B cell (primary cell): ENCODE results near the gene USH2A. TPM values are rescaled to one million over a fixed set of nuclear protein-coding genes. Genes with fewer than 3 reads are reported as not detected.

Experiments used
- ATAC-seq: fragments of 200-7000 bp; cut with Tn5 transposase; one replicate; pipeline ENCODE4 v1.10.0; 2021; ENCODE audit warnings: low read depth, mild to moderate bottlenecking, moderate number of reproducible peaks, moderate library complexity
- CTCF ChIA-PET: fragments of 350-600 bp; sonication (Branson Sonifier 250); formaldehyde crosslinking; loops from one replicate; lab custom pipeline; 2021; ENCODE audit warnings: antibody characterized with exemption, inconsistent platforms; lab: Charles Lee
- POLR2A ChIA-PET: fragments of 350-600 bp; sonication (Branson Sonifier 250); formaldehyde crosslinking; loops from one replicate; lab custom pipeline; 2021; ENCODE audit warnings: antibody characterized with exemption; lab: Charles Lee
- DNase-seq: peaks from one replicate; pipeline ENCODE4 v3.0.0; 2013
- H2AFZ ChIP-seq: 2 replicates; pipeline ENCODE4 v1.6.1; 2012; ENCODE audit warnings: mild to moderate bottlenecking, low read depth, low read length; ENCODE audit not compliant: insufficient read depth, poor library complexity, severe bottlenecking
- H3K27ac ChIP-seq, 2 donors: 1 replicate in 1 of 2; 2 replicates in 1 of 2; pipeline ENCODE4 v1.5.1; 2012 to 2013; ENCODE audit warnings: low read length in 2 of 2, mild to moderate bottlenecking in 2 of 2, moderate library complexity in 1 of 2
- H3K27me3 ChIP-seq, 4 experiments: fragments of 200-600 bp in 1 of 4; sonication (generic) in 1 of 4; replicated peaks in 1 of 4; 1 replicate in 2 of 4; 2 replicates in 2 of 4; pipeline versions ENCODE4 v1.6.1 to v1.7.0; 2013 to 2016; ENCODE audit warnings: low read length in 3 of 4, mild to moderate bottlenecking in 2 of 4, mixed read lengths in 1 of 4, moderate library complexity in 1 of 4; ENCODE audit not compliant: insufficient read depth in 4 of 4, control insufficient read depth in 3 of 4; ENCODE audit errors: control extremely low read depth in 1 of 4
- H3K36me3 ChIP-seq, 2 experiments: replicated peaks in 1 of 2; 1 replicate in 1 of 2; 2 replicates in 1 of 2; pipeline versions ENCODE4 v1.6.1 to v1.7.1; 2013; ENCODE audit warnings: low read length in 1 of 2; ENCODE audit not compliant: insufficient read depth in 2 of 2, control insufficient read depth in 1 of 2; ENCODE audit errors: control extremely low read depth in 1 of 2, extremely low read depth in 1 of 2
- H3K4me1 ChIP-seq, 2 donors: fragments of 200-600 bp in 1 of 2; sonication (generic) in 1 of 2; 1 replicate in 1 of 2; 2 replicates in 1 of 2; pipeline versions ENCODE4 v1.5.1 to v1.6.1; 2013 to 2017; ENCODE audit warnings: low read length in 2 of 2; ENCODE audit not compliant: control insufficient read depth in 2 of 2, insufficient read depth in 2 of 2
- H3K4me2 ChIP-seq: replicated peaks from 2 replicates; pipeline ENCODE3; 2012; ENCODE audit warnings: mild to moderate bottlenecking, low read depth, low read length; ENCODE audit not compliant: poor library complexity, severe bottlenecking
- H3K4me3 ChIP-seq, 5 experiments: fragments of 200-600 bp in 1 of 5; sonication (generic) in 1 of 5; 1 replicate in 3 of 5; 2 replicates in 2 of 5; pipeline versions ENCODE4 v1.5.1 to v1.7.0; 2011 to 2016; ENCODE audit warnings: low read length in 4 of 5, mild to moderate bottlenecking in 4 of 5, low read depth in 2 of 5, control low read depth in 1 of 5, moderate library complexity in 1 of 5; ENCODE audit not compliant: insufficient read depth in 1 of 5; ENCODE audit errors: control extremely low read depth in 1 of 5, extremely low read depth in 1 of 5
- H3K79me2 ChIP-seq: fragments of 200-600 bp; sonication (generic); one replicate; pipeline ENCODE4 v1.6.0; 2016; ENCODE audit warnings: low read length; ENCODE audit not compliant: control insufficient read depth, insufficient read depth
- H3K9ac ChIP-seq: fragments of 200-600 bp; sonication (generic); 2 replicates; pipeline ENCODE4 v1.6.1; 2017; ENCODE audit warnings: mild to moderate bottlenecking, low read length, moderate library complexity
- H3K9me3 ChIP-seq, 3 donors: one replicate each; pipeline versions ENCODE4 v1.6.1 to v1.7.1; 2013; ENCODE audit warnings: low read length in 2 of 3; ENCODE audit not compliant: control insufficient read depth in 2 of 3, insufficient read depth in 1 of 3; ENCODE audit errors: control extremely low read depth in 1 of 3
- H4K20me1 ChIP-seq: 2 replicates; pipeline ENCODE4 v1.6.0; 2012; ENCODE audit warnings: mild to moderate bottlenecking, low read length; ENCODE audit not compliant: insufficient read depth, control insufficient read depth, poor library complexity, severe bottlenecking
- H3K27ac Mint-ChIP-seq: one replicate; pipeline ENCODE4 v1.8.0; 2021; ENCODE audit warnings: mixed read lengths
- H3K27me3 Mint-ChIP-seq: one replicate; pipeline ENCODE4 v1.8.0; 2021; ENCODE audit warnings: mixed read lengths
- H3K4me1 Mint-ChIP-seq: one replicate; pipeline ENCODE4 v1.8.0; 2021; ENCODE audit warnings: mixed read lengths
- H3K4me3 Mint-ChIP-seq: one replicate; pipeline ENCODE4 v1.8.0; 2021; ENCODE audit warnings: mixed read lengths
- H3K9me3 Mint-ChIP-seq: one replicate; pipeline ENCODE4 v1.8.0; 2022; ENCODE audit warnings: mixed read lengths; ENCODE audit not compliant: insufficient read depth
- EZH2 ChIP-seq: IDR thresholded peaks from 2 replicates; pipeline ENCODE4 v1.6.1; 2012; ENCODE audit warnings: borderline replicate concordance, low read depth, mild to moderate bottlenecking, moderate library complexity, low read length; ENCODE audit not compliant: insufficient read depth, poor library complexity, severe bottlenecking
- WGBS: methylation state at CpG from one replicate; pipeline ENCODE4 v1.1.5; 2013; ENCODE audit warnings: missing lambda C conversion rate; ENCODE audit not compliant: insufficient coverage; 5-methylcytosine and 5-hydroxymethylcytosine counted together
- intact Hi-C: fragments of 100-400 bp; cut with micrococcal nuclease; formaldehyde crosslinking; loops from one replicate; pipeline ENCODE4 v1.10.0; 2022
- polyA plus RNA-seq: library from polyadenylated mRNA; depleted of rRNA; stranded (reverse); fragments of >200 nt; gene quantifications from 2 replicates; pipeline ENCODE4 v1.2.3, GENCODE V29; 2012
- total RNA-seq, 2 donors: library from RNA; stranded (reverse); fragments of 120-200 nt in 1 of 2; gene quantifications; 1 replicate in 1 of 2; 2 replicates in 1 of 2; pipeline versions ENCODE4 v1.2.3 to v1.2.4, GENCODE V29; 2013 to 2022
- TF ChIP-seq, protein P1 (sequence below): fragments of 200-600 bp; IDR thresholded peaks from one replicate; pipeline ENCODE4 v1.8.0; 2022; ENCODE audit warnings: antibody characterized with exemption, mild to moderate bottlenecking

Gene USH2A
- total and polyA plus RNA-seq, 2 donors (not counting 1 experiment from before 2014, with no cell fraction given), result 0.01 TPM; not detected in 1

DNA sequence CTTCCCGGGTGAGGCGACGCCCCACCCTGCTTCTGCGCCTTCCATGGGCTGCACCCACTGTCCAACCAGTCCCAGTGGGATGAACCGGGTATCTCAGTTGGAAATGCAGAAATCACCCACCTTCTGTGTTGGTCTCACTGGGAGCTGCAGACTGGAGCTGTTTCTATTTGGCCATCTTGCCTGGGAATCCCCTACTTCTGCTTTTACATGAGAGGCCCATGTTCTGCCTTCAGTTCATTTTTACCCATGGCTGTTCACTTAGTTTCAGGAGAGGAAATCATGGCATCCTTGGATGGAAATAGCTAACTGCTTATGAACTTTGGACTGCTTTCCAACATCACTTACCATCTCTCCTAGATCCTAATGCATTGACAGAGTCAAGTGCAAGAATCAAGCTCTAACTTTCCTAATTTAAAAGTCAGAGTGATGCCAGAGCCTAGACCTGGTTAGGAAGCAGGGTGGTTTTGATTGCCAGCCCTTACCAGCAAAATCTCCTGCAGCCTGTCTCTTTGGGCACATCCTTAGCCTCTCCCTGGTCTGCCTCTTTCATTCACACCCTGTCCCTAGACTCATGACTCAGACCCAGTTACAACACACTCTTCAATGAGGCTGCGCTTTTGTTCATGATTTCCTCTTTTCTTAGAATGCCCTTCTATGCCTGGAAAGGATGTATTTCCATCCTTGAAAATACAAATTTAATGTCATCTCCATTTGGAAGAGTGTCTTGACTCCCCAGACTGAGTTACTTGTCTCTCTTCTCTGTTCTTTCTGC, 719.0 kb downstream of the USH2A start:
- Mint-ChIP-seq H3K4me1 (no peaks in the 10 kb centered on the region), H3K4me3 (no peak overlapping the region), H3K27me3 (no peaks in the 10 kb centered on the region), H3K27ac (no peak overlapping the region), H3K9me3 (peaks cover 2% of the 10 kb centered on the region)
- intact Hi-C loops, result no loop called here
- Histone ChIP-seq H3K79me2 (no peaks in the 10 kb centered on the region), H3K36me3 (no peaks in the 10 kb centered on the region), H2AFZ (no peak overlapping the region), H3K9me3 (no peaks in the 10 kb centered on the region), H3K27me3 (no peaks in the 10 kb centered on the region), H3K4me3 (no peak overlapping the region), H4K20me1 (no peaks in the 10 kb centered on the region), H3K27ac (no peak overlapping the region), H3K4me2 (no peak overlapping the region), H3K9ac (no peak overlapping the region), H3K4me1 (no peaks in the 10 kb centered on the region)
- CTCF ChIA-PET, result no interaction called here
- no peak for TF ChIP-seq EZH2
- TF ChIP-seq, protein P1, sequence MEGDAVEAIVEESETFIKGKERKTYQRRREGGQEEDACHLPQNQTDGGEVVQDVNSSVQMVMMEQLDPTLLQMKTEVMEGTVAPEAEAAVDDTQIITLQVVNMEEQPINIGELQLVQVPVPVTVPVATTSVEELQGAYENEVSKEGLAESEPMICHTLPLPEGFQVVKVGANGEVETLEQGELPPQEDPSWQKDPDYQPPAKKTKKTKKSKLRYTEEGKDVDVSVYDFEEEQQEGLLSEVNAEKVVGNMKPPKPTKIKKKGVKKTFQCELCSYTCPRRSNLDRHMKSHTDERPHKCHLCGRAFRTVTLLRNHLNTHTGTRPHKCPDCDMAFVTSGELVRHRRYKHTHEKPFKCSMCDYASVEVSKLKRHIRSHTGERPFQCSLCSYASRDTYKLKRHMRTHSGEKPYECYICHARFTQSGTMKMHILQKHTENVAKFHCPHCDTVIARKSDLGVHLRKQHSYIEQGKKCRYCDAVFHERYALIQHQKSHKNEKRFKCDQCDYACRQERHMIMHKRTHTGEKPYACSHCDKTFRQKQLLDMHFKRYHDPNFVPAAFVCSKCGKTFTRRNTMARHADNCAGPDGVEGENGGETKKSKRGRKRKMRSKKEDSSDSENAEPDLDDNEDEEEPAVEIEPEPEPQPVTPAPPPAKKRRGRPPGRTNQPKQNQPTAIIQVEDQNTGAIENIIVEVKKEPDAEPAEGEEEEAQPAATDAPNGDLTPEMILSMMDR, result no peak
- DNase-seq, result no peak
- POLR2A ChIA-PET, result no interaction called here
- no peak for ATAC-seq
- 87% methylated on average over 5 of the region's 6 CpGs for WGBS

DNA sequence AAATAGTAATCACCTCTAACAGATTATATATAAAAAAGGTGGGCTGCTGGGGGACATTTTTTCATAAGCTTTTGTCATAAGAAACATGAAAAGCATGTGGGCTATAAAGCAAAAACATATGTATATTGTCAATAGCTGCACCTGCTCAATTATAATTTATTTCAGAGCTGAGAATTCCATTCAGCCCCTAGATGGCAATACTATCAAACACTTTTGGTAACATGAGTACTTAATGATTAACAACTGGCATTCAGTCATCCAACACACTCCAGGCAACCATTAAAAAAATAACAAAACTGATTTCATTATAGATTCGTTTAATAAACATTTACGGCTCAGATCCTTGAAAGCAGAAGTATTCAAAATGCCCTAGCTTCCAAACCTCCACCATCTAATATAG, 741.0 kb downstream of the USH2A start:
- Histone ChIP-seq H3K9me3 (no peaks in the 10 kb centered on the region), H2AFZ (no peak overlapping the region), H3K79me2 (no peaks in the 10 kb centered on the region), H3K4me3 (no peak overlapping the region), H3K4me2 (no peak overlapping the region), H3K9ac (no peak overlapping the region), H3K27ac (no peak overlapping the region), H3K4me1 (no peaks in the 10 kb centered on the region), H3K36me3 (no peaks in the 10 kb centered on the region), H3K27me3 (no peaks in the 10 kb centered on the region), H4K20me1 (no peaks in the 10 kb centered on the region)
- WGBS, result no CpG with 5 or more reads among the region's 2 CpGs
- H3K9me3 Mint-ChIP-seq, result no peaks in the 10 kb centered on the region
- intact Hi-C loops, result no loop called here
- no peak overlapping the region for H3K27ac Mint-ChIP-seq
- POLR2A ChIA-PET, result no interaction called here
- TF ChIP-seq, protein P1, result no peak
- no peak for TF ChIP-seq EZH2
- H3K27me3 Mint-ChIP-seq, result no peaks in the 10 kb centered on the region
- DNase-seq (no peak), ATAC-seq (no peak)
- H3K4me3 Mint-ChIP-seq, result no peak overlapping the region
- H3K4me1 Mint-ChIP-seq, result no peaks in the 10 kb centered on the region
- CTCF ChIA-PET, result no interaction called here
